PC-3 (cell line): ENCODE data around the gene CSTPP1. TPM values are rescaled to one million over a fixed set of nuclear protein-coding genes. Genes with fewer than 3 reads are reported as not detected.

Experiments
- ATAC-seq: fragments of 200-7000 bp; cut with Tn5 transposase; 2 replicates; pipeline ENCODE4 v1.9.1; 2020; ENCODE audit warnings: mild to moderate bottlenecking, moderate library complexity
- BruUV-seq: library from RNA; stranded (reverse); fragments of 400-500 nt; replicated peaks from 2 replicates; lab custom pipeline; 2021; lab: Mats Ljungman, UMichigan
- CTCF ChIA-PET: fragments of 300-600 bp; sonication (Branson Sonifier 250); formaldehyde crosslinking; loops from one replicate; lab custom pipeline; 2022; ENCODE audit warnings: antibody characterized with exemption; lab: Charles Lee
- POLR2A ChIA-PET: fragments of 300-600 bp; sonication (Branson Sonifier 250); formaldehyde crosslinking; loops from one replicate; lab custom pipeline; 2022; ENCODE audit warnings: antibody characterized with exemption; ENCODE audit not compliant: unreplicated experiment; lab: Charles Lee
- DNase-seq: peaks from one replicate; pipeline ENCODE4 v3.0.0-alpha.2; 2015
- H2AFZ ChIP-seq: fragments of 300-600 bp; sonication (generic); 2 replicates; pipeline ENCODE4 v1.6.0; 2016; ENCODE audit warnings: antibody characterized with exemption, low read length
- H3F3A ChIP-seq: fragments of 300-600 bp; sonication (generic); one replicate; pipeline ENCODE4 v1.6.0; 2017; ENCODE audit warnings: antibody characterized with exemption, low read length, control low read depth, mild to moderate bottlenecking; ENCODE audit not compliant: unreplicated experiment
- H3K27ac ChIP-seq: fragments of 300-600 bp; sonication (generic); 2 replicates; pipeline ENCODE4 v1.5.1; 2016; ENCODE audit warnings: mild to moderate bottlenecking, low read length
- H3K27me3 ChIP-seq: fragments of 300-600 bp; sonication (generic); 2 replicates; pipeline ENCODE4 v1.6.1; 2016; ENCODE audit warnings: low read length, mixed read lengths
- H3K36me3 ChIP-seq: fragments of 300-600 bp; sonication (generic); 2 replicates; pipeline ENCODE4 v1.6.1; 2016; ENCODE audit warnings: low read depth, mixed run types, low read length, mixed read lengths
- H3K4me1 ChIP-seq: fragments of 300-600 bp; sonication (generic); 2 replicates; pipeline ENCODE4 v1.5.1; 2016; ENCODE audit warnings: low read length; ENCODE audit not compliant: insufficient read depth
- H3K4me2 ChIP-seq: fragments of 300-600 bp; sonication (generic); 2 replicates; pipeline ENCODE4 v1.6.0; 2016; ENCODE audit warnings: low read length
- H3K4me3 ChIP-seq: fragments of 300-600 bp; sonication (generic); 2 replicates; pipeline ENCODE4 v1.5.1; 2016; ENCODE audit warnings: mild to moderate bottlenecking, low read length, mixed read lengths
- H3K79me2 ChIP-seq: fragments of 300-600 bp; sonication (generic); 2 replicates; pipeline ENCODE4 v1.6.1; 2017; ENCODE audit warnings: low read length, mixed read lengths
- H3K9ac ChIP-seq: fragments of 300-600 bp; sonication (generic); 2 replicates; pipeline ENCODE4 v1.6.0; 2016; ENCODE audit warnings: mild to moderate bottlenecking, low read length
- H3K9me2 ChIP-seq: fragments of 300-600 bp; sonication (generic); replicated peaks from 2 replicates; pipeline ENCODE4 v1.6.1; 2016; ENCODE audit warnings: mixed run types, low read length, mixed read lengths
- H3K9me3 ChIP-seq: fragments of 300-600 bp; sonication (generic); 2 replicates; pipeline ENCODE4 v1.6.1; 2016; ENCODE audit warnings: low read length, mixed read lengths
- H4K20me1 ChIP-seq: fragments of 300-600 bp; sonication (generic); 2 replicates; pipeline ENCODE4 v1.6.1; 2016; ENCODE audit warnings: low read length, mixed read lengths
- EZH2 ChIP-seq: fragments of 300-600 bp; sonication (generic); IDR thresholded peaks from one replicate; pipeline ENCODE4 v1.6.1; 2017; ENCODE audit warnings: antibody characterized with exemption, mild to moderate bottlenecking, low read length; ENCODE audit not compliant: unreplicated experiment
- EZH2phosphoT487 ChIP-seq: fragments of 300-600 bp; sonication (generic); IDR thresholded peaks from 2 replicates; pipeline ENCODE4 v1.6.1; 2018; ENCODE audit warnings: mild to moderate bottlenecking, antibody characterized with exemption, low read length, borderline replicate concordance
- intact Hi-C: fragments of 100-400 bp; cut with micrococcal nuclease; formaldehyde crosslinking; loops from 2 replicates; pipeline ENCODE4 v1.9.0; 2023
- total RNA-seq: library from RNA; depleted of rRNA; stranded (reverse); fragments of >200 nt; gene quantifications from 2 replicates; pipeline ENCODE4 v1.2.3, GENCODE V29; 2014
- TF ChIP-seq, protein P1 (sequence below): fragments of 300-600 bp; sonication (generic); conservative IDR thresholded peaks from 2 replicates; pipeline ENCODE4 v1.5.1; 2017; ENCODE audit warnings: antibody characterized with exemption, low read depth, mild to moderate bottlenecking, low read length

The CSTPP1 gene
- total RNA-seq, 1 experiment from 2014 or later, result 21.7 TPM

DNA sequence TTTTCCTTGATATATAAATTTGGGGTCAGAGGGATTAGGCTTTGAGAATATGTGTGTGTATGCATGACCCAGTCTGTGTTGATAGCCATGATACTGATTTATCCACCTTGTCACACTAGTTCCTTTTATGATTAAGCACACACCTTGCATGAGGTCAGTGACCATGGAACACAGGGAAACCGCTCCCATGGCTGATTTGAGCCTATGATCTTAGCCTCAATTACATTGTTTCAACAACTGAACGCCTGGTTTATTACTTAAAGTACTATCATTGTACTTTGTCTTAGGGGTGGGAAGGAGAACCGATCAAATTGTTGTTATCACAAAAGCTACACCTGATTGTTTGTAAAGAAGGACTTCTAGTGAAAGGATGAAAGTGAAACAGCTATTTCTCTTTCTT lies 169.4 kb downstream of the CSTPP1 start:
- CTCF ChIA-PET, result no interaction called here
- H3K27ac ChIP-seq, result no peak overlapping the region
- ATAC-seq (no peak), DNase-seq (no peak)
- no peak overlapping the region for H3K9ac ChIP-seq
- intact Hi-C loops, result no loop called here
- H4K20me1 ChIP-seq, result no peaks in the 10 kb centered on the region
- H3K79me2 ChIP-seq, result no peaks in the 10 kb centered on the region
- BruUV-seq, result no TSS peak
- H3K9me2 ChIP-seq, result no peaks in the 10 kb centered on the region
- no peaks in the 10 kb centered on the region for H3F3A ChIP-seq
- no peaks in the 10 kb centered on the region for H3K36me3 ChIP-seq
- H3K9me3 ChIP-seq, result no peaks in the 10 kb centered on the region
- no peaks in the 10 kb centered on the region for H3K27me3 ChIP-seq
- H2AFZ ChIP-seq, result no peak overlapping the region
- no peak overlapping the region for H3K4me2 ChIP-seq
- no peaks in the 10 kb centered on the region for H3K4me1 ChIP-seq
- no peak for TF ChIP-seq EZH2
- TF ChIP-seq, protein P1, sequence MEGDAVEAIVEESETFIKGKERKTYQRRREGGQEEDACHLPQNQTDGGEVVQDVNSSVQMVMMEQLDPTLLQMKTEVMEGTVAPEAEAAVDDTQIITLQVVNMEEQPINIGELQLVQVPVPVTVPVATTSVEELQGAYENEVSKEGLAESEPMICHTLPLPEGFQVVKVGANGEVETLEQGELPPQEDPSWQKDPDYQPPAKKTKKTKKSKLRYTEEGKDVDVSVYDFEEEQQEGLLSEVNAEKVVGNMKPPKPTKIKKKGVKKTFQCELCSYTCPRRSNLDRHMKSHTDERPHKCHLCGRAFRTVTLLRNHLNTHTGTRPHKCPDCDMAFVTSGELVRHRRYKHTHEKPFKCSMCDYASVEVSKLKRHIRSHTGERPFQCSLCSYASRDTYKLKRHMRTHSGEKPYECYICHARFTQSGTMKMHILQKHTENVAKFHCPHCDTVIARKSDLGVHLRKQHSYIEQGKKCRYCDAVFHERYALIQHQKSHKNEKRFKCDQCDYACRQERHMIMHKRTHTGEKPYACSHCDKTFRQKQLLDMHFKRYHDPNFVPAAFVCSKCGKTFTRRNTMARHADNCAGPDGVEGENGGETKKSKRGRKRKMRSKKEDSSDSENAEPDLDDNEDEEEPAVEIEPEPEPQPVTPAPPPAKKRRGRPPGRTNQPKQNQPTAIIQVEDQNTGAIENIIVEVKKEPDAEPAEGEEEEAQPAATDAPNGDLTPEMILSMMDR, result no peak
- no peak for TF ChIP-seq EZH2phosphoT487
- no peak overlapping the region for H3K4me3 ChIP-seq
- POLR2A ChIA-PET, result no interaction called here

DNA sequence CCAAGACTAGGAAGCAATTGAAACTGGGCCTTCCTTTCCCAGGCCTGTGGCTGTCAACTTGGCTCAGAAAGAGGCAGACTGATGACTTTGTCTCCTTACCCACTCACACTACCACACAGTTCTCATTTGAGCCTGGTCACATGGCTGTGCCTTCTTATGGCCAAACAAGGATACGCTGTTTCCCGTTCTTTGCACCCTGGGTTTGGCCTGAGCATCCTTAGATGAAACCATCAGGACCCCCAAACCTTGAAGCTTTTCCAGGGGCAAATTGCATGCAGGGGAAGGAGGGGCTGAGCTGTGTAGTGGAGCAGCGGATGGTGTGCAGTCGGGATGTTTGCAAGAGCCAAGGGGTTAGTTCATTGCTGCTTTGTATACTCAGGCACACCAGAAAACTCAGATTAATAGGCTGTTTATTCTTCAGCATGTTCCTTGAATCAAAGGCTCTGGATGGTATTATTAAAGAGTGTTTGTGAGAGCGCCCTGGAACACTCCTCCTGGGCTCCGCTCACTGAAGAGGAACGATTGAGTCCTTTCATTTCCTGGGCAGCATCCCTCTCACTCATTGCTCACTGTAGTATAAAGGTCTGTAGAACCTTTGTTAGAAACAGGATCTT lies 170.3 kb downstream of the CSTPP1 start:
- Histone ChIP-seq H4K20me1 (no peaks in the 10 kb centered on the region), H3K9me3 (no peaks in the 10 kb centered on the region), H3K36me3 (no peaks in the 10 kb centered on the region), H3K4me2 (no peak overlapping the region), H3K27ac (no peak overlapping the region), H3K79me2 (no peaks in the 10 kb centered on the region), H3K9ac (no peak overlapping the region), H3K4me1 (no peaks in the 10 kb centered on the region), H3F3A (no peaks in the 10 kb centered on the region), H3K4me3 (no peak overlapping the region), H3K27me3 (no peaks in the 10 kb centered on the region), H2AFZ (no peak overlapping the region), H3K9me2 (no peaks in the 10 kb centered on the region)
- TF ChIP-seq, protein P1, result no peak
- no peak for TF ChIP-seq EZH2
- TF ChIP-seq EZH2phosphoT487, result no peak
- DNase-seq (no peak), ATAC-seq (no peak)
- BruUV-seq, result no TSS peak
- intact Hi-C loops, result no loop called here
- CTCF ChIA-PET, result no interaction called here
- POLR2A ChIA-PET, result no interaction called here

GRCh38 chr11:47107744-47108143 lies 171.2 kb downstream of the CSTPP1 start:
- H3K36me3 ChIP-seq, result no peaks in the 10 kb centered on the region
- no TSS peak for BruUV-seq
- ATAC-seq, result no peak
- no peaks in the 10 kb centered on the region for H4K20me1 ChIP-seq
- no peaks in the 10 kb centered on the region for H3K27me3 ChIP-seq
- no peaks in the 10 kb centered on the region for H3K4me1 ChIP-seq
- H3K9me2 ChIP-seq, result no peaks in the 10 kb centered on the region
- H3K79me2 ChIP-seq, result no peaks in the 10 kb centered on the region
- no peak overlapping the region for H3K9ac ChIP-seq
- intact Hi-C loops, result no loop called here
- ChIA-PET POLR2A (no interaction called here), CTCF (no interaction called here)
- no peak for DNase-seq
- no peak overlapping the region for H3K4me2 ChIP-seq
- TF ChIP-seq, protein P1, result no peak
- no peak for TF ChIP-seq EZH2phosphoT487
- no peak for TF ChIP-seq EZH2
- no peak overlapping the region for H3K27ac ChIP-seq
- no peak overlapping the region for H3K4me3 ChIP-seq
- no peak overlapping the region for H2AFZ ChIP-seq
- no peaks in the 10 kb centered on the region for H3K9me3 ChIP-seq
- H3F3A ChIP-seq, result no peaks in the 10 kb centered on the region
